NCI-H774 (cell line): ENCODE results near the gene NECTIN2.

Experiments used
- DNase-seq: peaks from one replicate; lab custom pipeline; 2025; lab: John Stamatoyannopoulos, UW

Gene NECTIN2

GRCh38 chr19:44845612-44846454 lies at the start of gene NECTIN2:
TSS of gene NECTIN2 (plus strand) at chr19:44846297. CDS start at chr19:44846526, 229 bp downstream.
- DNase-seq: peak; percentile 94

DNA sequence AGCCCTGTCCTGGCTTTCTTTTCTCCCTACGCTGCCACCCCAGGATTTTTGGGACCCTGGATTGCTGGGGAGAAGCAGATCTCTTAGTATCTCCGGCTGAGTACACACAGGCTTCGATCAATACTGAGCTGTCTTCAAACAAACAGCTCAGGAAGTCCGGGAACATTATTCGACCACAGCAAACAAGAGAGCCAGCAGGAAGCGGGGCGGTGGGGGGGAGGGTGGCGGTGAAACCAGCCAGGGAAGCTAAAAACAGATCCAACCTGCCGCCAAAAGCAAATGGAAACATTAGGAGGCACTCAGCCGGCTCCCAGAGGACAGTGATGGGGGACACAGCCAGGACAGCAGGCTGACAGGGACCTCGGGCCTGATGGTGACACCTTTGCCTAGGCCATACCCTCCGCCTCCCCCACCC lies 49.4 kb upstream of the NECTIN2 start:
- peak; percentile 82 for DNase-seq

- DNase-seq: no peak
Measured at GRCh38 chr19:44799627-44800346, 46.3 kb upstream of the NECTIN2 start.

GRCh38 chr19:44800461-44800860 lies 45.6 kb upstream of the NECTIN2 start:
- DNase-seq: peak; percentile 75

GRCh38 chr19:44803442-44804428 lies 42.4 kb upstream of the NECTIN2 start:
- no peak for DNase-seq

DNA sequence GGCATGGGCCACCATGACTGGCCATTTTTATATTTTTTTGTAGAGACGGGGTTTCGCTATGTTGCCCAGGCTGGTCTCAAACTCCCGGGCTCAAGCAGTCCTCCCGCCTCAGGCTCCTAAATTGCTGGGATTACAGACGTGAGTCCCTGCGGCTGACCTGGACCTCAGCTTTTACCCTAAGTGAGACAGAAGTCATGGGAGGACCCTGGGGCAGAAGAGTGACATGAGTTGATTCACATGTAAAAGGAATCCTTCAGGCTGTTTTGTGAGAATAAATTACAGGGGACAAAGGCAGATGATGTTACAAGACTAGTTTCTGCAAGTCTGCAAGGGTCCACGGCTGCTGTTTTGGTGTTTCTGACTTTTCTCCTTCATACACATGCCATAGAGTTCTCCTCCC lies 39.8 kb upstream of the NECTIN2 start:
- no peak for DNase-seq

GRCh38 chr19:44807162-44807561 lies 38.9 kb upstream of the NECTIN2 start:
- DNase-seq: peak; percentile 85

DNA sequence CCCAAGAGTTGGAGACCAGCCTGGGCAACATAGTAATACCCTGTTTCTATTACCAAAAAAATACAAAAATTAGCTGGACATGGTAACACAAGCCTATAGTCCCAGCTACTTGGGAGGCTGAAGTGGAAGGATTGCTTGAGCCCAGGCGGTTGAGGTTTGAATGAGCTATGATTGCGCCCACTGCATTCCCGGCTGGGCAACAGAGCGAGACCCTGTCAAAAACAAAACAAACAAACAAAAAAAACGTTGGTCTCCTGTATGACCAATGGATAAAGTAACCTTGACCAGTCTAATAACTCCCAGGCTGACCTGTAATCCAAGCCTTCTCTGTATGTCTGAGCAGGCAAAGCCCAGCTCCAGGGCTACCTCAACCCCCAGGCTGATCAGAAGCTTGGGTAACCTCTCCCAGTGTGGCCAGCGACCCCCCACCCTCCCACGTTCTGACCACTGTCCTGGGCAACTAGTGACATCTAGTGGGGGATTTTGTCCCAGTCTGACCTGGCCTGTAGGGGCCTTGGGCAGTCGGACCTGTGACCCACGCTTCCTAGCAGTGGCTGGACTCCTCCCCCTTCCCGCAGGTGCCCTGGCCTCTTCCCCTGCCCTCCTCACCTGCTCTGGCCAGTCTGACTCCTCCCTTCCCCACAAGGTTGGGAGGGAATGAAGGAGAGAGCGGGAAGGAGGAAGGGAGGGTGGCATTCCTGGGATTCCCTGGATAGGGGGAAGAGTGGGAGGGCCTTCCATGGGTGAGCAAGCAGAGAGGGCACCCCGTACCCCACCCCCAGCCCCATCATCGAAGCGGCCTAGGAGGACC lies 38.2 kb upstream of the NECTIN2 start:
- peak; percentile 26 for DNase-seq

GRCh38 chr19:44808463-44809371 lies 37.4 kb upstream of the NECTIN2 start, which contains the start of gene BCAM:
TSS of gene BCAM (plus strand) at chr19:44809103. CDS start at chr19:44809125, 22 bp downstream.
- DNase-seq: peak; percentile 55

DNA sequence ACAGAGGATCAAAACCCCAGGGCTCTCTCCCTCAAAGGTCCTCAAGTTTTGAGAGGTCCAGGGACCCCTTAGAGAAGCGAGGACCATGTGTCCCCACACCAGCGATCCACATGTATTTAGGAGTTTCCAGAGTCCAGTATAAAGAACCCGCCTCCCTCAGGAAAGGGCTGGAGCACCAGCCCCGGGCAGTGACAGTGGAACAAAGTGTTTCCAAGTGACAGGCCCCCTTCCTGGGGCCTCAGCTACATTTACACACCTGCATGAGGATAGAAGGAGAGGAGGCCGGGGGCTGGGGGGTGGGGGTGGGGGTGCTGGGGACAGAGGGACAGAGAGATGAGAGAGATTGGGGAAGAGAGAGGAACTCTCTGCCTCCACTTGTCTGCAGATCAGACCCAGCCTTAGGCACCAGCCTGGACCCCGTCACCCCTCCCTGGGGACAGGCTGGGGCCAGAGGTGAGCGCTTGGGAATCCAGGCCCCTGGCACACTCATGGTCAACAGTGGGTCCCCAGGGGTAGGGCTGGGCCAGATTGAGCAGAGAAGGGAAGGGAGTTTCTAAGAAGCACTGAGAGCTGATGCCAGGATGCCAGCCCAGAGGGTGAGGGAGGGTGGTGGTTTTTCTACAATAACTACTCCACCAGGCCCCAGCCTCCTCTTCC lies 36.4 kb upstream of the NECTIN2 start:
- no peak for DNase-seq

DNA sequence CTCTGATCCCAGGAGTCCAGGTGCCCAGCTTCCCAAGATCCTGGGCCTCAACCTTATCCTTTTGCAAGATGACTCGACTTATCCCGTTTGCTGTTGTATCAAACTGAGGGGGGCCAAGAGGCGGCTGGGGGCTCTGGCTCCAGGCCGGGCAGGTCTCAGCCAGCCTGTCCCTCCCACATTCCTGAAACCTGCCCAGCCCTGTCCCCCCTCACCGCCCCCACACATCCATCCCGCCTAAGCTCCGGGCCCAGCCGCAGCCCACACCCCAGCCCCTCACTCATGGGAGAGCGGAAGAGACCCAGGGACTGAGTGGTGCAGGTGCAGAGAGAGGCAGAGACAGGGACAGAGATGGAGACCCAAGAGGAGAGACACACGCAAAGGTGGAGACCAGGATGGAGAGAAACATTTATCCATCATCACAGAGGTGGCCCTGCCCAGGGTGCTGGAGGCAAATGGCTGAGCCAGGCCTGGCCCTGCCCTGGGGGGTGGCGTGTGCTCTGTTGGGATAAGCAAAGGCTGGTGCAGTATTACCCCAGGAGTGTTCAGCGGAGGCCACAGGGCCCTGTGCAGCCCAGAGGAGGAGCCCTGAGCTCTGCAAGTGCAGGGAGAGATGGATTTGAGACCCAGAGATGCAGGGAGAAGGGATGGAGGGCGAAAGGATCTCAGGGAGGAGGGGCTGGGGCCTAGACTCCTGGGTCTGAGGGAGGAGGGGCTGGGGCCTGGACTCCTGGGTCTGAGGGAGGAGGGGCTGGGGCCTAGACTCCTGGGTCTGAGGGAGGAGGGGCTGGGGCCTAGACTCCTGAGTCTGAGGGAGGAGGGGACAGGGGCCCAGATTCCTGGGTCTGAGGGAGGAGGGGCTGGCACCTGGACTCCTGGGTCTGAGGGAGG lies 35.6 kb upstream of the NECTIN2 start:
- DNase-seq: no peak

- DNase-seq: no peak
Measured at GRCh38 chr19:44811122-44811419, 35.0 kb upstream of the NECTIN2 start.

DNA sequence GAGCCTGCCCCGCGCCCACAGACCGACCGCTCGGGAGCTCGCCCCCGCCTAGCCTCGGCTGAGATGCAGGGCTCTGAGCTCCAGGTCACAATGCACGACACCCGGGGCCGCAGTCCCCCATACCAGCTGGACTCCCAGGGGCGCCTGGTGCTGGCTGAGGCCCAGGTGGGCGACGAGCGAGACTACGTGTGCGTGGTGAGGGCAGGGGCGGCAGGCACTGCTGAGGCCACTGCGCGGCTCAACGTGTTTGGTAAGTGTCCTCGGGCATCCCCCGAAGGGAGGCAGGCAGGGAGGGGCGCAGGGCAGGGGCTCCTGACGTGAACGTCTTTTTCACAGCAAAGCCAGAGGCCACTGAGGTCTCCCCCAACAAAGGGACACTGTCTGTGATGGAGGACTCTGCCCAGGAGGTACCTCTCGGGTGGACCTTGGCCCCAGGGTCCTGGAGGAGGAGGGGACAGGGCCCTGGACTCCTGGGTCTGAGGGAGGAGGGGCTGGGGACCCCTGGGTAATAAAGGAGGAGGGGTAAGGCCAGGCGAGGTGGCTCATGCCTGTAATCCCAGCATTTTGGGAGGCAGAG lies 33.9 kb upstream of the NECTIN2 start:
- no peak for DNase-seq

GRCh38 chr19:44813070-44813840 lies 32.8 kb upstream of the NECTIN2 start:
- DNase-seq: no peak

DNA sequence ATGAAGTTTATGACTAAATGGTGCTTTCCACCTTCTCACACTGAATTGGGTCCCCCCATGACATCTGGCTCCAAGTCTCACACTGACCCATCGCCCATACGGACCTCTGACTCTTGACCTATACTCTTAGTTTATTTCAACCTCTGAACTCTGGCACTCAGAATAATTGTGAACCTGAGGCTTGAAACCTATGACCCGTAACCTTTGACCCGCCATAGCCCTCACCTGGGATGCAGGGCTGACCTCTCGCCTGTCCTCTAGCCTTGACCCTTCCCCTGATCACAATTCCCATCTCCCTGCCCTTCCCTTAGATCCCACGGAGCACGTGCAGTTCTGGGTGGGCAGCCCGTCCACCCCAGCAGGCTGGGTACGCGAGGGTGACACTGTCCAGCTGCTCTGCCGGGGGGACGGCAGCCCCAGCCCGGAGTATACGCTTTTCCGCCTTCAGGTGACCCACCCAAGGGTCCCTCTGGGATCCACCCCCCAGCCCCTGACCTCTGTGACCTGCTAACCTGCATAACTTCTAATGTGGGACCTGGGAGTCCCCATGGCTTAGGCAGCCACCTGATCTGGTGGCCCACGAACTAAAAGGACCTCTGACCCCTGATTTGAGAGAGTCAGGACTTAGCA lies 32.1 kb upstream of the NECTIN2 start:
- DNase-seq: no peak

- no peak for DNase-seq
Measured at GRCh38 chr19:44814517-44814916, 31.6 kb upstream of the NECTIN2 start.

GRCh38 chr19:44816301-44816700 lies 29.8 kb upstream of the NECTIN2 start:
- DNase-seq: no peak
